Measurements from ENCODE around the gene RPS14. TPM values are rescaled to one million over a fixed set of nuclear protein-coding genes. Genes with fewer than 3 reads are reported as not detected.

RPS14 gene
- polyA plus RNA-seq, 3 donors from 2014 or later = 3,321 to 6,011 (median 3,509) TPM

GRCh38 chr5:150401376-150402228 is 47.9 kb downstream of the RPS14 start:
- Mint-ChIP-seq H3K4me3 (no peak overlapping the region), H3K4me1 (peaks cover 4 to 6% of the 10 kb centered on the region in 2 donors)
- no peak for DNase-seq

GRCh38 chr5:150401076-150401375 is 48.5 kb downstream of the RPS14 start:
- DNase-seq = no peak

More at GRCh38 chr5:150401376-150402228, 47.9 kb downstream of the RPS14 start:
- H3K36me3 Mint-ChIP-seq = peaks cover 5 to 25% (median 17%) of the 10 kb centered on the region in 3 donors
- peak overlapping the region; percentile 68 to 78 (median 73) for H3K27ac Mint-ChIP-seq
- no peaks in the 10 kb centered on the region for H3K9me3 Mint-ChIP-seq
- H3K27me3 Mint-ChIP-seq (ENCODE audit: low read depth in 3 of 3) = peaks cover 3 to 5% (median 5%) of the 10 kb centered on the region in 3 donors

GRCh38 chr5:150400316-150401075 is 49.0 kb downstream of the RPS14 start:
- Mint-ChIP-seq H3K4me1 (peaks cover 4 to 6% of the 10 kb centered on the region in 2 donors), H3K4me3 (no peak overlapping the region), H3K9me3 (no peaks in the 10 kb centered on the region), H3K27me3 (ENCODE audit: low read depth in 3 of 3) (peaks cover 3 to 8% (median 5%) of the 10 kb centered on the region in 3 donors), H3K27ac (peak overlapping the region; percentile 18 to 86 (median 73)), H3K36me3 (peaks cover 10 to 31% (median 24%) of the 10 kb centered on the region in 3 donors)
- no peak for DNase-seq

More at GRCh38 chr5:150401076-150401375, 48.5 kb downstream of the RPS14 start:
- Mint-ChIP-seq H3K36me3 (peaks cover 7 to 28% (median 23%) of the 10 kb centered on the region in 3 donors), H3K27me3 (ENCODE audit: low read depth in 3 of 3) (peaks cover 3 to 8% (median 5%) of the 10 kb centered on the region in 3 donors), H3K4me3 (no peak overlapping the region), H3K9me3 (no peaks in the 10 kb centered on the region), H3K27ac (peak overlapping the region in 5 of 6 donors; percentile 68 to 77 (median 73)), H3K4me1 (peaks cover 4 to 6% of the 10 kb centered on the region in 2 donors)

GRCh38 chr5:150399524-150400211 is 49.9 kb downstream of the RPS14 start:
- Mint-ChIP-seq H3K4me1 (peaks cover 4 to 6% of the 10 kb centered on the region in 2 donors), H3K27me3 (ENCODE audit: low read depth in 3 of 3) (peaks cover 3 to 8% (median 5%) of the 10 kb centered on the region in 3 donors), H3K9me3 (no peaks in the 10 kb centered on the region), H3K27ac (peak overlapping the region in 3 of 6 donors; percentile 40 to 86 (median 49)), H3K36me3 (peaks cover 10 to 31% (median 28%) of the 10 kb centered on the region in 3 donors), H3K4me3 (no peak overlapping the region)
- no peak for DNase-seq

- Mint-ChIP-seq H3K27me3 (ENCODE audit: low read depth in 3 of 3) (peaks cover 3 to 8% (median 5%) of the 10 kb centered on the region in 3 donors), H3K27ac (peak overlapping the region in 4 of 6 donors; percentile 14 to 62 (median 40)), H3K4me1 (peaks cover 4 to 6% of the 10 kb centered on the region in 2 donors), H3K9me3 (no peaks in the 10 kb centered on the region), H3K36me3 (peaks cover 10 to 31% (median 28%) of the 10 kb centered on the region in 3 donors), H3K4me3 (no peak overlapping the region)
- peak in 1 of 3 donors; percentile 19 for DNase-seq
Measured at GRCh38 chr5:150398722-150399523, 50.6 kb downstream of the RPS14 start.

- H3K4me3 Mint-ChIP-seq = no peak overlapping the region
- H3K27ac Mint-ChIP-seq = peak overlapping the region in 3 of 6 donors; percentile 0 to 8 (median 3)
- H3K36me3 Mint-ChIP-seq = peaks cover 13 to 31% (median 28%) of the 10 kb centered on the region in 3 donors
- no peak for DNase-seq
- peaks cover 3 to 8% (median 5%) of the 10 kb centered on the region in 3 donors for H3K27me3 Mint-ChIP-seq (ENCODE audit: low read depth in 3 of 3)
- H3K9me3 Mint-ChIP-seq = no peaks in the 10 kb centered on the region
- peaks cover 4 to 6% of the 10 kb centered on the region in 2 donors for H3K4me1 Mint-ChIP-seq
Measured at GRCh38 chr5:150397782-150398721, 51.5 kb downstream of the RPS14 start.

- H3K27ac Mint-ChIP-seq = peak overlapping the region in 1 of 6 donors; percentile 8
Measured at GRCh38 chr5:150397146-150397781, 52.3 kb downstream of the RPS14 start.

GRCh38 chr5:150396267-150396666 is 53.3 kb downstream of the RPS14 start:
- DNase-seq = no peak
- Mint-ChIP-seq H3K36me3 (peaks cover 9 to 26% (median 25%) of the 10 kb centered on the region in 3 donors), H3K4me1 (peaks cover 3 to 4% of the 10 kb centered on the region in 2 donors), H3K4me3 (no peak overlapping the region), H3K27ac (peak overlapping the region in 3 of 6 donors; percentile 44 to 58 (median 50)), H3K9me3 (no peaks in the 10 kb centered on the region), H3K27me3 (ENCODE audit: low read depth in 3 of 3) (peaks cover 0 to 8% (median 3%) of the 10 kb centered on the region in 3 donors)

More at GRCh38 chr5:150397146-150397781, 52.3 kb downstream of the RPS14 start:
- no peak for DNase-seq
- no peak overlapping the region for H3K4me3 Mint-ChIP-seq
- H3K36me3 Mint-ChIP-seq = peaks cover 9 to 26% (median 24%) of the 10 kb centered on the region in 3 donors
- peaks cover 2 to 8% (median 3%) of the 10 kb centered on the region in 3 donors for H3K27me3 Mint-ChIP-seq (ENCODE audit: low read depth in 3 of 3)
- H3K9me3 Mint-ChIP-seq = no peaks in the 10 kb centered on the region
- H3K4me1 Mint-ChIP-seq = peaks cover 4 to 6% of the 10 kb centered on the region in 2 donors

- H3K27ac Mint-ChIP-seq = peak overlapping the region in 3 of 6 donors; percentile 20 to 50 (median 44)
- H3K4me1 Mint-ChIP-seq = peaks cover 0 to 4% of the 10 kb centered on the region in 2 donors
Measured at GRCh38 chr5:150395688-150395975, 53.9 kb downstream of the RPS14 start.

GRCh38 chr5:150394912-150395687 is 54.4 kb downstream of the RPS14 start:
- peaks cover 0 to 4% (median 3%) of the 10 kb centered on the region in 3 donors for H3K27me3 Mint-ChIP-seq (ENCODE audit: low read depth in 3 of 3)
- H3K27ac Mint-ChIP-seq = peak overlapping the region in 2 of 6 donors; percentile 50 to 71
- no peak for DNase-seq
- no peak overlapping the region for H3K4me3 Mint-ChIP-seq
- peaks cover 9 to 25% (median 17%) of the 10 kb centered on the region in 3 donors for H3K36me3 Mint-ChIP-seq
- peaks cover 0 to 2% of the 10 kb centered on the region in 2 donors for H3K4me1 Mint-ChIP-seq
- H3K9me3 Mint-ChIP-seq = no peaks in the 10 kb centered on the region

More at GRCh38 chr5:150395688-150395975, 53.9 kb downstream of the RPS14 start:
- peaks cover 9 to 28% (median 20%) of the 10 kb centered on the region in 3 donors for H3K36me3 Mint-ChIP-seq
- no peaks in the 10 kb centered on the region for H3K9me3 Mint-ChIP-seq
- H3K4me3 Mint-ChIP-seq = no peak overlapping the region
- peaks cover 0 to 8% (median 3%) of the 10 kb centered on the region in 3 donors for H3K27me3 Mint-ChIP-seq (ENCODE audit: low read depth in 3 of 3)
- DNase-seq = no peak

- no peak for DNase-seq
- Mint-ChIP-seq H3K4me1 (peaks cover 0 to 2% of the 10 kb centered on the region in 2 donors), H3K9me3 (no peaks in the 10 kb centered on the region), H3K36me3 (peaks cover 11 to 25% (median 16%) of the 10 kb centered on the region in 3 donors), H3K4me3 (no peak overlapping the region), H3K27me3 (ENCODE audit: low read depth in 3 of 3) (peaks cover 0 to 4% (median 2%) of the 10 kb centered on the region in 3 donors), H3K27ac (no peak overlapping the region)
Measured at GRCh38 chr5:150394131-150394530, 55.4 kb downstream of the RPS14 start.
